Activated CD8-positive, alpha-beta memory T cell treated with anti-CD3 and anti-CD28 coated beads, Interleukin-2, amount 50 U/mL, for 4 hours (primary cell): ENCODE results near the gene IDH3G.
A peak's percentile ranks its signal among the peaks of the same experiment; 100 is the strongest.
"Not testable (repeated sequence)": the region's sequence is repeated elsewhere in the genome, so short reads cannot be mapped to it uniquely, and the experiment has no call there.

Experiments used
- DNase-seq: peaks from one replicate; pipeline ENCODE4 v3.0.0-alpha.2; 2020

The IDH3G gene

DNA sequence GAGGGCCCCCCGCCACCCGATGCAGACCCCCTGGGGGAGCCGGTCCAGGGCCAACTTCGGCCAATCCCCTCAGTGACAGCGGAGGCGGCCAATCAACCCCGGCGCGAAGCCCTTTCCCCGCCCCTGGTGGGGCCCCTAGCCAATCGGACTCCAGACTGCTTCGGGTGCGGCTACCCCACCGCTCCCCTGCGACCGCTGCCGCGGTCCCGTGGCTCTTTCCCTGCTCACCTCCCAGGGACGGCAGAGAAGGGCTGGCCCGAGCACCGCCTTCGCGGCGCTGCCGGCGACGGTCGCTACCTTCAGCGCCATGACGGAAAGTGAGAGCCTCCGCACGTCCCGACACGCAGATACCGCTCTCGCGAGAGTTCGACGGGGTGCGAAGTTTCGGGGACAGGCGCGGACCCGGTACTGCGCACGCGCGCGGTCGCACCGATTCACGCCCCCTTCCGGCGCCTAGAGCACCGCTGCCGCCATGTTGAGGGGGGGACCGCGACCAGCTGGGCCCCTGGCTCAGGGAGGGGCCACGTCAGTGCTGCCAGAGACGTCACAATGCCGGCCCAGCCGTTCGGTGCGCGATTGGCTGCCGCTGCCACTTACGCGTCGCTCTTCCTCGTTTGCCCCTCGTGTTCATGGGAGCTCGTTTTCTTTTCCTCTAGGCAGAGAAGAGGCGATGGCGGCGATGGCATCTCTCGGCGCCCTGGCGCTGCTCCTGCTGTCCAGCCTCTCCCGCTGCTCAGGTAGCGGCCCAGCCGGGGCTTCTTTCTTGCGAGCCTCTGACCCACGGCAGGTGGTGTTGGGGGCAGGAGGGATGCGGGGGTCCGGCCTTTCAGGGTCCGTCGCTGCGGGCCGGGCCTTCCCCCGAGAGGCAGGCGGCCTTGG, at the start of gene IDH3G, which contains the start of gene SSR4:
TSS of gene IDH3G (minus strand) at position 358 of the 879 bp plus-strand sequence. CDS start at position 309, 49 bp downstream.
TSS of gene SSR4 (plus strand) at position 651 of the 879 bp plus-strand sequence. CDS start at position 671, 20 bp downstream.
- DNase-seq: peak; percentile 91

DNA sequence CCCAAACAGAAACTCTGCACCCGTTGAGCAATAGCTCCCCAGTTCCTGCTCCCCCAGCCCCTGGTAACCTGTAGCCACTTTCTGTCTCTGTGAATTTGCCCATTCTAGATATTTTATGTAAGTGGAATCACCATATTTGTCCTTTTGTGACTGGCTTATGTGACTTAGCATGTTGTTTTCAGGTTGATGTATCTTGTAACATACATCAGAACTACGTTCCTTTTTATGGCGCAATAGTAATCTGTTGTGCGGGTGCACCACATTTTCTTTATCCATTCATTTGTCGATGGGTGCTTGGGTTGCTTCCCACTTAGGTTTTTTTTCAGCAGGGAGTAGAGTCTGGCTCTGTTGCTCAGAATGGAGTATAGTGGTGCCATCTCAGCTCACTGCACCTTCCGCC, 42.7 kb upstream of the IDH3G start:
- no peak for DNase-seq

DNA sequence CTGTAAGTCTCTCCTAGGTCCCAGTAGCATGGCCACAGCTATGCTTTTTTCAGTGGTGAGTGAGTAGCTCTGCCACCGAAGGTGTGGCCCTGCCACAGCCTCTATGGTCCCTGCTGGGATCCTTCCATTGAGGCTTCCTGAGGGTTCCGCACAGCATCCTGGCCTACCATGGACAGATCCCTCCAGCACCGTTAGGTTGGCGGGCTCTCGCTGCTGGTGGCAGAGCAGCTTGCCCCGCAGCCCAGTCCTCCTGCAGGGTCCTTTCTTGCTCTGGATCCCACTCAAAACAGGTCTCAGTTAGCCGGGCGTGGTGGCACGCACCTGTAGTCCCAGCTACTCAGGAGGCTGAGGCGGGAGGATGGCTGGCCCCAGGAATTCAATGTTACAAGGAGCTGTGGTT, 38.6 kb upstream of the IDH3G start:
- DNase-seq: no peak

DNA sequence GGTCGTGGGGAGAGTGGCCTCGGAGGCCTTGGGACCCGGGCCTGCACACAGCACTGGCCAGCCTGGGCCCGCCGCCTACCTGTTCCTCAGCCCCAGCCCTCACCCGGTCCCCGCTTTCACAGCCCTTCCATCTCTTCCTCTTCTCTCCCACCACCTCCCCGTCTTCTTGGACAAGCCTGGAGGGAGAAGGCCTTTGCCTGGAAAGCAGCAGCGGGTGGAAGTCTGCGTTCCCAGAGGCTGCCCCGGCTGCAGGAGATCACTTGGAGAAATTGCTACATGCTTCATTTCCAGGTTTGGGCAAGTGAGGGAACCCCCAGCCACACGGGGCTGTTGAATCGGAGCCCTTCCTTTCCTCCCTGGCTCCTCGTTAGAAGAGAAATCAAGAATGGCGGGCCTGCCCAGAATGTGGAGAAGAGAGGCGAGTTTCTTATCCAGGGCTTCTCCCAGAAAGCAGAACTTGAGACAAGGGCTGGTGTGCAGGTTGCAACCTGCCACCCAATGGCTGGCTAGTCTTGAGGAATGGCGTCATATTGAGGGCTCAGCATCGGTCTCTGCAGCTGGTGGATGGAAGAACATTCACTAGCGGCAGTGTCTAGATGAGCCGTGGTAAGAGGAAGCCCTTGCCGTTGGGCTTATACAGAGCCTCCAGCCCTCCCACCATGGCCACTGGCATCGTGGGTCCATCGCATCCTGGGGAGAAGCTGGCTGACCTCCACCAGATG, 37.4 kb upstream of the IDH3G start:
- no peak for DNase-seq

DNA sequence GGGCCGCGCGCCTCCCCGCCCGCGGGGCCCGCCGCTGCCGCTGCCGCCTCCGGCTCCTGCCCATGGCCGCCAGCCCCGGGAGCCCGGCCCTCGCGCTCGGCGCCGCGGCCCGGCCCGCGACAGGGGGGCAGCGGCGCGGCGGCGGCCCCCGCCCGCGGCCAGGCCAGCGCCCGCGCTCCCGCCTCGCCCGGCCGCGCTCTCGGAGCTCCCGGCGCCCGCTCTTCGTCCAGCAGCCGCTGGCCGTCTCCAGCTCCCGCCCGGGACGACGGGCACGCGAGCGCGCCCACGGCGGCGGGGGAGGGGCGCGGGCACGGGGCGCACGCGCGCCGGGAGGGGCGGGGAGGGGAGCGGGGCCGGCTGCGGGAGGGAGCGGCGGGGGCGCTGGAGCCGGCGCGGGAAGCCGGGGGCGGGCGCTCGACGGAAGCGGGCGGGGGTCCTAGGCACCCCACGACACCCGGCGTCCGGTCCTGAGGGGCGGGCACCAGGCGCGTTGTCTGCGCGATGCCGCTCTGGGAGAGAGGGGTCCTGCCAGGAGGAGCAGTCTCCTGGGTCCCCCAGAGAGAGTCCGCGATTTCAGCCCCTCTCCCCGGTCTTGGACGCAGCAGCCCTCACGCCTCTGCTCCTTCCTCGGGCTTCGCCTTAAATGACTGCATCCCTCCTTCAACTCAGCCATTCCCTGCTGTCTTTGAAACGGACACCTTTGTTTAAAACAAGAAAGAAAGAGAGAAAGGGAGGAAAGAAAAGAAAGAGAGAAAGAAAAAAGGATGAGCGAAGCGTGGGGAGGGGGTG, 36.7 kb upstream of the IDH3G start:
- no peak for DNase-seq

DNA sequence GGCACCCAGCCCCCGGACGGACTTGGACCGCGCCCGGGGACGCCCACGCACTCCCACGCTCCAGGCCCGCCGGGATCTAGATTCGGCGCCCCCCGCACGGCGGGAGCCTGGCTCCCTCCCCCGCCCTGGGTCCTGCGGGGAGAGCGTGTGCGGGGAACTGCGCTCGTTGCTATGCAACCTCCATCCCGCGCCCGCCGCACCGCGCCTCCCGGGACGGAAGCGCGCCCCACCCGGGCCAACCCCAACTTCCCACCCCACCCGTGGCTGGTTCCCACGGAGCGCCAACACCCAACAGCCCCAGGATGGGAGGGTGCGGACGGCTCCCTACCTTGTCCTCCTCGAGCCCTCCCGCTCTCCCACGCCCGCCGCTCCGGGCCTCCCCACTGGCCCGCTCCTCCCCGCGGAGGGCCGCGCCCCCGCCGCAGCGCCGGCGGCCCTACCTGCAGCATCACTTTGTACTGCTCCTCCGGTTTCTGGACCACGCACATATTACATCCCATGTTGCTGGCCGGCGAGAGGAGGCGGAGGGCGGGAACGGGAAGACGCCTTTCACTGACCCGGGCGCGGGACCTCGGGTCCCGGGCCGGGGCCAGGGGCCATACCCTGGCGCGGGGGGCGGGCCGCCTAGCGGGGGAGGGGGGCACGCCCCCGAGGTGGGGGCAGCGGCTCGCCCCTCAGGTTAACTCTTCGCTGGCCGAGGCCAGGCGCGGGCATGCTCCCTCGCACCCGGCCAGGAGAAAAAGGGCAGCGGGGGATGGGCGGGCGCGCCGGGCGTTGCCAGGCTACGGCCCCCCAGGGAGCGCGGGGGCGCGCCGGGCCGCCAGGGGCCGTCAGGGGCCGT, 35.8 kb upstream of the IDH3G start, which contains the start of gene PDZD4:
TSS of gene PDZD4 (minus strand) at position 746 of the 841 bp plus-strand sequence. CDS start at position 500, 246 bp downstream.
- DNase-seq: peak; percentile 27

DNA sequence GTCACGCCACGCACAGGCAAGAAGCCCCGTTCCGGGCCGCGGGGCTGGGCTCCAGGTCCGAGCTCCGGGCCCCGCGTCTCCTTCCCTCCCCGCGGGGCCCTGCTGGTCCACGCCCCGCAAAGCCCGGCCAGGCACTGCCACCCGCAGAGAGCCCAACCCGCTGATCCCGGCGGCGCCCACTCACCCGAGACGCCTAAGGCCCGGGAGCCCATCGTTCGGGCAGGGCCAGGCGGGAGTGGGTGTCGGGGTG, 35.3 kb upstream of the IDH3G start:
- DNase-seq: no peak

DNA sequence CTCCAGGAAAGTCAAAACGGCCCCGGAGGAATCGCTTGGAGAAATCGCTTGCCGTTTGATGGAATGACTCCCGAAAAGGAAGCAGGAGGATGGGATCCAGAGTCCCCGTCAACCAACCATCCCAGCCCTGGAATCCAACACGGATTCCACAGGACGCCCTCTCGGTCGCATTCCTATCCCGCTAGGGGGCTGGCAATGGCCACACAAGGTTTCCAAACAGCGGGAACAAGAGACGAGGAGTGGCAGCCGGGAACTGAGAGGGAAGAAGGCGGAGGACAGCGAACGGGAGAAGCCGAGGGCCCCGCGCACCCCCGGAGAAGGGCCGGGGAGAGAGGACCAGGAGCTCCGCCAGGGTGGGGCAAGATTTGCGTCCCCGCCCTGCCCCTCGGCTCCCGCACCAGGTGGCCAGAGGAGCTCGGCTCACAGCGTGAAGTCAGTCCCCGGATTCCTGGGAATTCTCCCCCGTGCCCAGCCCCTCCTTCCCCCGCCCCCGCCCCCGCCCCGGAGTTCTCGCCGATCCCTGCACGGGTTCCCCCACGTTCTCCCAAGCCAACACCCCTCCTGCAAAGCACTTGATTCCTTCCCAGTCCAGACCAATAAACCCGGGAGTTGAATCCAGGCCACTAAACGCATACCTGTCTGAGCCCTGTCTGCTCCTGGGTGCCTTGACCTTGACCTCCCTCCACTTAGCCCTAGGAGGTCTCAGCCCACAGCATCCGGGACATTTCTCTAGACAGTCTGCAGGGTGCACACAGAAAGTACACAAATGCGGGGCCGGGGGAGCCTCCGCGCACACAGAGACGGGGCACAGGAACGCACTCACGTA, 34.8 kb upstream of the IDH3G start:
- no peak for DNase-seq

DNA sequence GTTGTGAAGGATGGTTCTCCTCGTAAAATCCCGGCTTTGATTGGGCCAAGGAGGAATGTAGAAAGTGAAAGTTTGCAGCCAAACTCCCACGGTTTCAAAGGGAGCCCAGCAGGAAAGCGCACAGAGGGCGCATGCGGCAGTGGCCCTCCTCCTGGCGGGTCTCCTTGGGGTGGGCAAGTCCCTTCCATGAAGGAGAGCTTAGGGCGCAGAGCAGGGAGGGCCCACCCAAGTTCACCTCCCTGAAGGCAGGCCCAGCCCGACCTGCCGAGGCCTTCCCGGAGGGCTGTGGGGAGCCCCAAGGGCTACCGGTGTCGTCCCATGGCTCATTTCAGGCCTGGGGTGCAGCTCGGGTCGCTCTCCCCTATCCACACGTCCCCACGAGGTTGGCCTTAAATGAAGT, 34.1 kb upstream of the IDH3G start:
- no peak for DNase-seq

DNA sequence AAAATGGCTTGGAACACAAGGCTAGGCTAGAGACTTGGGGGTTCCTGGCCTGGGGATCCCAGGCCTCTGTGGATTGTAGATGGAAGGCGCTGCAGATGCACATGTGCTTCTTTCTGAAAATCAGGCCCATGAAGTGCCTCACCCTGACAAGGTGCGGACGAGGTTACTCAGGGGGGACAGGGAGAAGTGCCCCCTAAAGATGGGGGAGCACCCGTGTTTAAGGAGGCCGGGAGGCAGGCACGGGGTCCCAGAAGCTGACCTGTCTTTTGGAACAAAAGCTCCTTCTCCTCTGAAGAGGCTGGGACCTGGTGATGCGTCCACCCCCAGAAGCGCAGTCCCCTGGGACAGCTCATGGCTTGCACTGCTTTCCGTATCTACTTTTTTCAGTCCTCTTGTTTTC, 33.7 kb upstream of the IDH3G start:
- DNase-seq: no peak

DNA sequence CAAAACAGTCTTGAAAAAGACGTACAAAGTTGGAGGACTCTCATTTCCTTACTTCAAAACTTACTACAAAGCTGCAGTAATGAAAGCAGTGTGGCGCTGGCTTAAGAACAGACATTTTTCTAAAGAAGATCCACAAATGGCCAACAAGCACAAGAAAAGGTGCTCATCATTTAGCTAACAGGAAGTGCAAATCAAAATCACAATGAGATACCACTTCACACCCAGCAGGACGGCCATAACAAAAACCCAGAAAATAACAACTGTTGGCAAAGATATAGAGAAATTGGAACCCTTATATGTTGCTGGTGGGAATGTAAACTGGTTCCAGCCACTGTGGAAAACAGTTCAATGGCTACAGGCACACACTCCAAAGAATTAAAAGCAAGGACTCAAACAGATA, 32.8 kb upstream of the IDH3G start:
- DNase-seq: no peak

DNA sequence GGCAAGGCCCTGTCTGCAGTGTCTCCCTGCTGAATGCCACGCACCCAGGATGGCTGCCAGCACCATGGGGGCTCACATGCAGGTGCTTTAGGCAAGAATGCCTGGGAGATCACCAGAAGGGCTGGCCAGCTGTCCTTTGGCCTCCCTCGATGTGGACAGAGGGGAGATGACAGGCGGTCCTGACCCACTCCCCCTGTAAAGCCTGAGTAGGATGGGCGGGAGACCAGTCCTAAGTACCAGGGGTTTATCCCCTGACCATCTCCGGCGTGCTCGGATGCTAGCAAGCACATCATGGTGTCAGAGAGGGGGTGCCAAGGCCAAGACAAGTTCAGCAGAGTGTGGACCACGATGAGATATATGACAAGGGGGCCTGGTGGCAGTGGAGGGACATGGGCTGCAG, 30.9 kb upstream of the IDH3G start:
- no peak for DNase-seq

DNA sequence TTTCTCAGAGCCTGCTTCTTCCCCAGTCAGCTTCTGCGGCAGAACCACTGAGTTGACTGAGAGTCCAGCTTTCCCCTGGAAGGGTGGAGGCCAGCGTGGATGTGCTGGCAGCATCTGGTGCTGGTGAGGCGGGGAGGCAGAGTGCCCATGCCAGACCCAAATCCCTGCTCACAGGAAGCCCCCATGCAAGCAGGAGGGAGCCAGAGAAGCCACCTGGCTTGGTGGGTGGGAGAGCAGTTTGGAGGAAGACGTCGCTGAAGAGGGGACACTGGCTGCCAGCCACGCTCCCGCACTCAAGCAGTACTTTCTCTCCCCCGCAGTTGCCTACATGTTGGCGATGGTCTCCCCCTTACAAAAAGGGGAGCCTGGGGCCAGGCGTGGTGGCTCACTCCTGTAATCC, 30.2 kb upstream of the IDH3G start:
- no peak for DNase-seq

DNA sequence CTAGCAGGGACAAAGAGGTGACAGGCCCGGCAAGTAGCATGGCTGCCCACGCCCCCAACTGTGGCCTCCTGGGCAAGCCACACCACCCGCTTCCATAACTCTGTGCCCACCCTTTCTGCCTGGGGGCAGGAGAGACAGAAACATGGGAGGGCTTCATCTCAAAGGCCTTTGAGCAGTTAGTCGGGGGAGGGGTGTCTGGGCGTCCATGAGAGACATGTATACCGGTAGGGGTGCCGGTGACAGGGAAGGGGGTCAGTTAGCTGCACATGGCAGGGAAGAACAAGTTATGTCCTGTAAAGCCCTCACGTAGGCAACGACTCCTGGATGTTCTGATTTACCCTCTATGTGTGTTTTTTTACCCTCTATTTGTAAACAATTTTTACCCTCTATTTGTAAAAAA, 26.9 kb upstream of the IDH3G start:
- DNase-seq: no peak

DNA sequence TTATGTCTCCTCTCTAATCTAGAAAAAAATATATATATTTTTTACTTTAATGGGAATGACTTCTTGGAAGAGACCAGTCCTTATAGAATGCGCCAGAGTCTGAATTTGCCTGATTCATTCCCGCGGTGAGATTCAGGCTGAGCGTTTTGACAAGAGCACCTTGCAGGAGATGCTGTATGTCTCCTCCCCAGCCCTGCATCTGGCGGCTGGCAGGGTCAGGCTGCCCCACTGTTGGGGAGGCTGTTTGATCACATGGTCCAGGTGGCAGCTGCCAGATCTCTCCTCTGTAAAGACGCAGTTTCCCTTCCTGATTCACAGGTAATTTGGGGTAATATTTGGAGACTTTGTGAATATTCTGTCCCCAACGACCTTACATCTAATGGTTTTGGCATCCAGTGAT, 26.4 kb upstream of the IDH3G start:
- DNase-seq: no peak

DNA sequence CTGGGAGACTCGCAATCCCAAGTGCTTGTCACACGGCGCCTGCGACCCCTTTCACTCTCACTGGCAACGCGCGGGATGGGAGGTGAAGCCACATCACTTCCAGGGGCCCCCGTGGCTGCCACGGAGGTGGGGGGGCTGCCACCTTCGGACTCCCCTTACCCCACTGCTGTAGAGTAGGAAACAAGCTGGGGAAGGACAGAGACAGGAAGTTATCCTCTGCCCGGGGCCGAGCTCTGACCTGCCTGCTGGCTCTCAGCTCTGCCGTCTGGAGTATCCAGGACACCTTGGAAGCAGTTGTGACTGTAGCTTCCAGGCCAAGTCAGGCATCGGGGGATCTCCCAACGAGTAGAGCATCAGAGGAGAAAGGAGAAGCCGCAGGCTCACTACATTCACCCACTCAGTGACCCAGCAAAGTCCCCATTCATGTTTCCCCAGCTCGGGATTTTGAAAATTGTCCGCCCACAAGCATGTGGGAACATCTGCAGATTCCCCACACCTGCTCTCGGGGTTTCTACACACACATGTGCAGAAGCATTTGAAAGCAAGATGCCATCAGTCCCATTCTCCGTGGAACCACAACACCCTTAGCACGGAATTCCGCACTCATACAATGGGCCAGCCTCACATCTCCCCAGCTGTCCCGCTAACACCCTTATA, 25.3 kb upstream of the IDH3G start:
- DNase-seq: no peak

DNA sequence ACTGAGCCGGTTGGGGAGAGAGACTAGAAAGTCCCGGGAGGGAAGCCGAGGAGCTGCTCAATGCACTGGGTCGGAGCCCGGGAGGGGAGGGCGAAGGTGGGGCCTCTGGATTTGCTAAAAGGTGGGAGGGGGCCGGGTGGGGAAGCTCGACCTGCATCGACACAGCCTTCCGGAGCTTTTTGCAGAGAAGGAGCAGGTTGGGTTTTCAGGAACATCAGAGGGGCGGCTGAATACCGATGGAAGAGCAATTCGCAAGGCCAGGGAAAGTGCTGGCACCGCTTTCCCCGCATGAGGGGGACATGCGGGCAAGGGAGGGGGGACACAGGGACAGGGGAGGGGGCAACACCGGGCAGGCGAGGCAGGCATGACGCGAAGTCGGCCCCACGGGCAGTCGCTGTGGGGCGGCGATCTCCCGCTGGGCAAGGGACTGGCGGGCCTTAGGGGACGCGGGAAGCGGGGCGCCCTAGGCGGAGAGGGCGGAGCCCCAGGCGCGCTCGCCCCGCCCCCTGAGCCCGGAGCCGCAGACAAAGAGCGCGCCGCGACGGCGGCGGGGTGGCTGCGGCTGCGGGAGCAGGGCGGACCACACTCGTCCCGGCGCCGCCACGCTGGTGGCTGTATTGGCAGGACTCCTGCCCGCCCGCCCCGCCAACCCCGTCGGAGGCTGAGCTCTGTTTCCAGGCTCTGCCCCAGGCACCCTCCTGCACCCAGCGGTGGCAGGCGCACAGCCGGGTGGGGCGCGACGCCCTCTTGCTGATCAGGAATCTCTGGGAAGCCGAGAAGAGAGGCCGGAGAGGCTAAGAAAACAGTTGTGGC, 24.6 kb upstream of the IDH3G start:
- DNase-seq: peak; percentile 56

DNA sequence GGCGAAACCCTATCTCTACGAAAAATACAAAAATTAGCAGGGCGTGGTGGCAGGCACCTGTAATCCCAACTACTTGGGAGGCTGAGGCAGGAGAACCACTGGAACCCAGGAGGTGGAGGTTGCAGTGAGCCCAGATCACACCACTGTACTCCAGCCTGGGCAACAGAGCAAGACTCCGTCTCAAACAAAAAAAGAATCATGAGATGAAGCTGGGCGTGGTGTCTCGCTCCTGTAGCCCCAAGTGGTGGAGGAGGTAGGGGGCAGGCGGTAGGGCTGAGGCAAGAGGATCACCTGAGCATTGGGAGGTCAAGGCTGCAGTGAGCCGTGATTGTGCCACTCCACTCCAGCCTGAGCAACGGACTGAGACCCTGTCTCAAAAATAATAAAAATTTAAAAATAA, 23.9 kb upstream of the IDH3G start:
- not testable (repeated sequence) for DNase-seq

DNA sequence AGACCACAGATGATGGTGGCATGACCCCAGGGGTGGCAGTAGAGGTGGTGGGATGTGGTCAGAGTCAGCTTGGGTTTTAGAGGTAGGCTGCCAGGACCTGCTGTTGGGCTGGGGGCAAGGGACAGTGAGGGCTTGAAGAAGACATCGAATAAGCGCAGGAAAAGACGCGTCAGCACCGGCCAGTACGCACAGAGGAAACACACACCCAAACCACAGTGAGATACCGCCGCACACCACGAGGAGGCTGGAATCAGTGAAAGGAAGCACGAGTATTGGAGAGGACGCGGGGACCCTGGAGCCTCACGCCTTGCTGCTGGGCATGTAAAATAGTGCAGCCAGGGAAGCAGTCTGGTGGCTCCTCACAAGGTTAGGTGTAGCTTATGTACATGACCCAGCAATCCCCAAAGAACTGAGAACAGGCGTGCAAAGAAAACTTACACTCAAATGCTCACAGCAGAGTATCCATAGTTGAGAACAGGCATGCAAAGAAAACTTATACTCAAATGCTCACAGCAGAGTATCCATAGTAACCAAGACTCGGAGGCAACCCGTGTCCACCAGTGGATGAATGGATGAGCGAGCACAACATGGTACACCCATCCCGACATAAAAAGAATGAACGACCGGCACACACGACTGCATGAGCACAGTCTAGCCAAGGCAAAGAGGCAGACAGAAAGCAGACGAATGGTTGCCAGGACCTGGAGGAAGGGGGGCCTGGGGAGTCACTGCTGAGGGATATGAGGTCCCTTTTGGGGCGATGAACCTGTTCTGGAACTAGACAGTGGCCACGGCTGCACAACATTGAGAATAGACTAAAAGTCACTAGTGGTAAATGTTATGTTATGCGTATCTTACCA, 22.9 kb upstream of the IDH3G start:
- DNase-seq: no peak
